GM21381 (cell line): Measurements from ENCODE around the gene EMILIN1.
"Not testable (repeated sequence)": the region's sequence is repeated elsewhere in the genome, so short reads cannot be mapped to it uniquely, and the experiment has no call there.

Experiments used
- ATAC-seq: cut with Tn5 transposase; IDR thresholded peaks from one replicate; pipeline ENCODE4 v1.9.1; 2021; ENCODE audit warnings: mild to moderate bottlenecking, moderate library complexity; ENCODE audit not compliant: unreplicated experiment

The EMILIN1 gene

DNA sequence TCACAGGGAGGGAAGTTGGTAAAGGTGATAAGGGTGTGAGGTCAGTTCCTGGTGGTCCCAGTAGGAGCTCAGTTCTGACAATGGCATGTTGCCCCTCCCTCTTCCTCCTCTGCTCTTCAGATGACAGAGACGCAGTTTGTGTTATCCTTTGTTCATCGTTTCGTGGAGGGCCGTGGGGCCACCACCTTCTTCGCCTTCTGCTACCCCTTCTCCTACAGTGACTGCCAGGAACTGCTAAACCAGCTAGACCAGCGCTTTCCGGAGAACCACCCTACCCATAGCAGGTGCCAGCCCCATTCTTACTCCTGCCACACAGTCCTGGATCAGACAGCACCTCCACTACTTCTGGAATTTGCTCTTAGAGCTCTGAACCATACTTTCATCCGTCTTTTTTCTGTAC, 24.6 kb upstream of the EMILIN1 start:
- ATAC-seq, result no peak

GRCh38 chr2:27054721-27055120, 23.7 kb upstream of the EMILIN1 start:
- ATAC-seq, result no peak

DNA sequence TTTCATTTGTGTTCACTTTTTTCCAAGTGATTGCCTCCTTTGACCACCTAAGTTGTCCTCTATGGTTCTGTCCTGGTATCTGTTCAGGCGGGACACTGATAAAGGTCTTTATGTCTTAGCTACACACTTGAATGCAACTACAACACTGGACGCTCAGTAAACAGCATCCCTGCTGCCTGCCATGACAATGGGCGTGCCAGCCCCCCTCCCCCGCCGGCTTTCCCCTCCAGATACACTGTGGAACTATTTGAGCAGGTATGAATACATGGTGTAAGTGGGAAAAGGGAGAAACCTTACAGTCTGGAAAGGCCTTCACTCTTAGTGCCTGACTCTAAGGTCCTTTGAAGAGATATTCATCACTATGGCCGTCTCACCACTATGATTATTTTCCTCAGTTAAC, 21.2 kb upstream of the EMILIN1 start:
- ATAC-seq, result no peak

GRCh38 chr2:27058210-27058609, 20.2 kb upstream of the EMILIN1 start:
- no peak for ATAC-seq

- no peak for ATAC-seq
These were observed 19.1 kb upstream of the EMILIN1 start for GRCh38 chr2:27059141-27059820.

DNA sequence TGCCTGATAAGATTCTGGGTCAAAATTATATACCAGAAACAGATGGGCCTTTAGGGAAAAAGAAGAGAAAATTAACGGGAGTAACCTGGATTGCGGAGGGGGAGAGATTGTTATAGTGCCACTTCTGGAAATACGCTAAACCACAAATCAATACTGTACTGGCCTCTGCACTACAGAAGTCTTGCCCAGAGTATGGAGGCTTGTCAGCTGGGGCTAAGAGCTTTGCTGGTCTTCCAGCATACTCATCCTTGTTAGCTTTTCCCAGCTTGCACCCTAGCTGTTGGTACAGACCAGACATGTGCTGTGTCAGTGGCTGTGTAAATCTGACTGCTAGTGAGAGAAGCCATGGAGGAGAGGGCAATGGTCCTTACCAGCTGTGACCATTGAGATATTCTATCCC, 18.1 kb upstream of the EMILIN1 start:
- no peak for ATAC-seq

DNA sequence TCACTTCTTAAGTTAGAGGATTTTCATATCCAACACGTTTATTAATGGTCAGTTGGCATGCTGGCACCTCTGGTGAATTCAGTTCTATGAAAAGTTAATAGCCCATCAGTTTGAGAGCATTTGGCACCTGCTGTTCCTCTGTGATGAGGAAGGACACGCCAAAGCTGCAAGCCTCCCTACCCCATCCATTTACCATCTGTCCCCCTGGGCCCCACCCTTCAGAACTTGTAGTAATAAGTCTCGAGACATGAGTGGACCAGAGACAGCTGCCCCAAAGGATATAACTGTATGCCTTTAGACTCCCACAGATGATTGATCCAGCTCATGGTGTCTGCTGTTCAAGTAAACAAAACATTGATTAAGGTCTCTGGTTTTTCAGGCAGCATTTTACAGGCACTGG, 13.3 kb upstream of the EMILIN1 start:
- ATAC-seq, result no peak

GRCh38 chr2:27067385-27067784, 11.0 kb upstream of the EMILIN1 start:
- no peak for ATAC-seq

DNA sequence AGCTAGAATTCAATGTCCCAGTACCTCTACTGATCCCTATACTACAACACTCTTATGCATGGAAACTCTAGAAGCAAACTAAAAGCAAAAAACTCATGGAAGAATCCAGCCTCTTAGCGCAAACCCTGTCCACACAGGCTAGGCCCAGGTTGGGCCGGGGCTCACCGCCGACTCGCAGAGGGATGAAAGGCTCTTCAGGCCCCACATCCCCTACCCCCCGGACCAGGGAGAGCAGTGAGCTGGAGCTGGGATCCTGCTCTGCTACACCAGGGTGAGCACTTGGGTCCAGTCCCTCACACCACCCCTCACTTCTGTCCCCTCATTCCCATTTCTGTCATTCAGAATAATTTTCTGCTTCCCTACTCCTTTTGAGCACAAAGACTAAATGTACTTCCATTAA, 9.0 kb upstream of the EMILIN1 start:
- ATAC-seq, result no peak

DNA sequence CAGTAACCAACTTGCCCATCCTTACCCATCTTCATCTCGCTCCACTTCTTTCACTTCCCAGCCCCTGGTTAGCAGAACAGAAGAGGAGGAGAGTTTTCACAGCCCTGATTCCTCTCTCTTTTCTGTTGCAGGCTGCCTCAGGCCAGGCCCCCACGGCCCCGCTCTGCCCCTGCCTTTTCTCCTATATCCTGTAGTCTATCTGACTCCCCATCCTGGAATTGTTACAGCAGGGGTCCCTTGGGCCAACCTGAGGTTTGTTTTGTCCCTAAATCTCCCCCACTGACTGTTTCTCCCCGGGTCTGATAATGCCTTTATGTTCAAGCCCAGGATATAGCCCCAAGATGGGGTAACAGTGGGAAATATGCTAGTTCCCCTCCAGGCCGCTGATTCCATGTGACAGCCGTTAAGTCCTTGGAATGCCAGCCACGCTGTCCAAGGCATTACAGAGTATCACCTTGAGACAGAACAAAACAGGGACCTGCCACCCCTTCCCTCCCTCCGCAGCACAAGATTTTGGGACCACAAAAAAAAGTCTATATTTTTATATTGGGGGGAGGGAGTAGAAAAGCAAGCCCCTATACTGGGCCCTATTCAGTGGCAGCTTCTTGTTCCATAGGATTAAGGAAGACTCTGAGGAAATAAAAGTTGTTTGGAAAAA, 8.3 kb upstream of the EMILIN1 start:
- no peak for ATAC-seq

DNA sequence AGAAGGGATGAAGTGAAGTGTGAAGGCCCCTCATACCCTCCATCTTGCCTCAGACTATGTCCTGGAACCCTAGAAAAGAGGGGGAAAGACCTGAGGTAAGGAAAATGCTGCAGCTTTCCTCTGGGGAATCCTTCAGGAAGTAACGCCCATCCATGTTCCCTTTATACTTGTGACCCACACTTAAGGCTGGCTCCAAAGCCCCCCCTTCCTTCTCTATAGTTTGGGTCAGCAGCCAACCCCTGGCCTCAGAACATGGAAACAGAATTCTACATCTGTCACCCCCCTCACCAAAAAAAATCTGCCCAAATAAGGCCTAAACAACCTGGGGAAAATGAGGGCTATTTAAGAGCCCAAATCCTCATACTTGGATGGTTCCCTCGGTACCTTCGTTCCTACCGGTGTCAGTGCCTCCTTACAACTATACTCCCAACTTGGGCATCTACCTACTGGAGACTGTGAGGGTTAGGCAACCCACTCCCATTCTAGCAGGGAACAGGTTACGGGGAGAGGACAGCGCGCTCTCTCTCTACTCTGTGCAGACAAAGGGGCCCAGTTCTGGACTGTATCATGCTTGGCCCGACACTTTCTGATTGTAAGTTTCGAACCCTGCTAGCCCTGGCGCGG, 7.7 kb upstream of the EMILIN1 start:
- no peak for ATAC-seq

DNA sequence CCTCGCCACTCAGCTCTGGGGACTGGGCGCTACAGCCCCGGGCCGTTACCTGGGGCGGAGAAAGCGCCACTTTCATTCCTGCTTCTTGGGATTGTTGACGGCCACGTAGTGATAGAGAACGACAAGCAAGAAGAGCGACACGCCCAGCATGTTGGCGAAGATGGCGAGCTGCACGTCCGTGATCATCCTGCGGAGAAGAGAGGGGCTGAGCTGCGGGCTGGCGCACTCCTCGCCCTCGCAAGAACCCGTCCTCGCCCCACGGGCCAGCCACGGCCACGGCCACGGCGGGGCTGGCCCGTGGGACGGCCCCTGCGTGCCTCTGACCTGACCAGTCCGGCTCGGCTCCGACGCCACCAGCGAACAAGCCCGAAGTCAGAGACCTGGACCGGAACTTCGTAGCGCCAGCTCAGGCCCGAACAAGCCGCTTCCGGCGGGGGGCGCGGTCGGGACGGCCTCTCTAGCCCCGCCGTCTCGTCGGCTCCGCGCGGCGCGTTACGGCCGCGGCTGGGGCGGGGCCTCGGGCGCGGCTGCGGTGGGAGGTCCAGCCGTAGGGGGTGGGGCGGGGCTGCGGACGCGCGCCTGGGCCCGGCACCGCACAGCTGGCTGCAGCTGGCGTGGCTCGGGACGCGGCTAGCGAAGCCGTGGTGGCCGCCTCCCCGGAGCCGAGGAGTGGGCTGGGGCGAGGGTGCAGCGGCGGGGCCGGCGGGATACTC, 7.0 kb upstream of the EMILIN1 start, which contains the start of gene OST4:
TSS of gene OST4 (minus strand) at position 378 of the 713 bp plus-strand sequence.
- peak; percentile 91 for ATAC-seq

DNA sequence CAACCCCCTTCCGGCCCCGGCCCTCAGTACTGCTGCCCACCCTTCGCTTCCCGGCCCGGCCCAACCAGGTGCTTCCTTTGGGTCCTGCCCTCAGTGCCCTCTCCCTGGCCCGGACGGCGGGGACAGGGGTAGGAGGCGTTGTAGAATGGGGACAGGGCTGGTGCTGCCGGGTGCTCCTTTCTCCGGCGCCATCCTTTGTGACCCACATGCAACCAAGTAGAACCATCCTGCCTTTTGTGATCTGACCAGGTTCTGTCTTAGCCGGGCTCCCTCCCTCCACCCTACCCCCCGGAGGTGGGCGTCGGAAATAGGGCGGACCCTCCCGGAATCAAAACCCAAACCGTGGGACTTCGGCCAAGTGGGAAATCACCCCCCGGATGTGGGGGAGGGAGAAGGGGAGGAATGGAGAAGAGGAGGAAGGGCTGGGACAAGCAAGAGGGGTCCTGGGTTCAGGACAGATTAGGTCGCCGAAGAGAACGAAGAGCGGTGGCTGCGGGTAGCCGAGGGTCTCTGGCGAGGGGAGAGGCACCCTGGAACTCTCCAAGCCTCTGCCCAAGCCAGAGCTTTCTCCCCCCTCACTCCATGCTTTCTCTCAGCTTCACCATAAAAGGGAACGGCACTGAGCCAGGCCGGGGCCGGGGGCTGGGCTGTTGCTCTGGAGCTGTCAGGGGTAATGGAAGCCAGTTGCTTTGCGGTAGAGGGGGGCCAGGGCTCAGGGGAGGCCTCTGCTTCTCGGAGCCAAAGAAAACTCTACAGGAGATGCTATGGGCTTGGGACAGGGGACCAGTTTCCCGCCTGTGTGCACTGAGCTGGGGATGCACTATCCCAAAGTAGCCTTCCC, 6.2 kb upstream of the EMILIN1 start:
- ATAC-seq, result peak; percentile 2

GRCh38 chr2:27072920-27073319, 5.5 kb upstream of the EMILIN1 start:
- no peak for ATAC-seq

- ATAC-seq, result no peak
These were observed 4.6 kb upstream of the EMILIN1 start for GRCh38 chr2:27073782-27074181.

DNA sequence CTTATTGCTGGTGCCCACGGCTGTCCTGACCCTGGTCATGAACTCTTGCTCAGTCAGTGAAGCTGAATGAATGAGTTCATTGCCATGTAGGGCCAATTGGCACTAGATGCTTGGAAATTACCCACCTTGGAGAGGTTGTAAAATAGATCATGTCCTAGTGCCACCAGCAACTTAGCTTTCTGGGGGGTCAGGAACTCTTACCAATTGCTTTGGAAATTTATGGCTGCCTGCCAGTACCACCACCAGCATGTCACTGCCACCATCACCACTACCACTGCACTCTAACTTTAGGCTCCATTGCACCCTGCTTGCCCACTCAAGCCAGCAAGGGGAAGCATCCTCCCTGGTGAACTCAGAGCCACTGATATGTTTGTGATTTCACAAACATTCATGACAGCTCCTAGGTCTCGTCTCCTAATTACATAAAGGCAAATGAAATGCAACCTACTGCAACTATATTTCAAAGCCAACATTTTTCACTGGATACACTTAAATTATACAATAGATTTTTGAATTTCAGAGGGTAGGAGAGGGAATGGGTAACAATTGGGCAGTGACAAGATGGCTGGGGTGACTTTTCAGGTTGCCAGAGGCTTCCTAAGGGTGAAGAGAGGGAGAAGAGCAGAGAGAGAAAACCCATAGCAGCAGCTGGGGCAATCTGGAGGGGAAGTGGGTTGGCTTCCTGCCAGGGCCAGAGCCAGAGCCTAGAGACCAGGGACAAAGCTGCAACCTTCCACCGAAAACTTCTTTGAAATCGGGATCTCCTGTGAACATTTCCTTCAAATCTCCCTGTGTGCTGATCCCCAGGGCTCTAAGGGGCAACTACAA, 3.5 kb upstream of the EMILIN1 start:
- no peak for ATAC-seq

DNA sequence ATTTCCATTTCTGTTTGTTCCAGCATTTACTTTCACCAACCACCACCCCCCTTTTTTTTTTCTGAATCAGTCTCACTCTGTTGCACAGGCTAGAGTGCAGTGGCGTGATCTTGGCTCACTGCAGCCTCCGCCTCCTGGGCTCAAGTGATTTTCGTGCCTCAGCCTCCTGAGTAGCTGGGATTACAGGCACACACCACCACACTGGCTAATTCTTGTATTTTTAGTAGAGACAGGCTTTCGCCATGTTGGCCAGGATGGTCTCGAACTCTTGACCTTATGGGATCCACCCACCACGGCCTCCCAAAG, 2.9 kb upstream of the EMILIN1 start:
- not testable (repeated sequence) for ATAC-seq

DNA sequence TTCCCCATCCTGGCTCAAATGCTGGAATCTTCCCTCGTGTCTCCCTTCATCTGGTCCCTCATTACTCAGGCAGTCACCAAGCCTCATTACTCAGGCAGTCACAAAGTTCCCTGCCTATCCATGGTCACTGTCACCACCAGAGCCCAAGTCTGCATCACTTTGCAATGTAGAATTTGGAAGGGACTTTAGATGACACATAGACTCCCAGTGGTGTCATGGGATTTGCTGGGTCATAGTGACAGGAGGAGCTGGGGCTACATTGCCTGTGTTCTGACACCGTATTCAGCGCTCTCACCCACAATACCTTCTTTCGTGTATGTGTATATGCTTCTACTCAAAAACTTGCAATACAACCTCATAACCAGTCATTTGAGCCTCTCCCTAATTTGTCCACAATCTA, 2.1 kb upstream of the EMILIN1 start:
- ATAC-seq, result no peak

DNA sequence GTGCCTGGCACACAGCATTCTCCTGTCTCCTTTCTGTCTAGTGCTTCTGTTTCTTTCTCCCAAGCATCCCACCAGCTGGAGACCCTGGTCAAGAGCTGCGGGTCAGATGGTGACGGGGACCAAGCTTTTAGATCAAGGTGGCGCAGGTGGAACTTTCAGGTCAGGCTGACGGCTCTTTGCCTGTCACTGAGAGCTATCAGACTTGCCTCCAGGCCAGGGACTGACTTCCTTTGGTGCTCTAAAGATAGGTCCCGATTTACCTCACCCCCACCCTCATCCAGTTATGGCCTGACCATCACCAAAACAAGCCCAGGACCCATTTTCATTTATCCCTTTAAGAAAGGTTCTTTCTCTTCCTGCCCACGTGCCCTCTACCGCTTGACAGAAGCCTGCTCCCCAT, 1.2 kb upstream of the EMILIN1 start:
- ATAC-seq, result no peak
